ENCODE measurements around the gene LRRC7.

DNA sequence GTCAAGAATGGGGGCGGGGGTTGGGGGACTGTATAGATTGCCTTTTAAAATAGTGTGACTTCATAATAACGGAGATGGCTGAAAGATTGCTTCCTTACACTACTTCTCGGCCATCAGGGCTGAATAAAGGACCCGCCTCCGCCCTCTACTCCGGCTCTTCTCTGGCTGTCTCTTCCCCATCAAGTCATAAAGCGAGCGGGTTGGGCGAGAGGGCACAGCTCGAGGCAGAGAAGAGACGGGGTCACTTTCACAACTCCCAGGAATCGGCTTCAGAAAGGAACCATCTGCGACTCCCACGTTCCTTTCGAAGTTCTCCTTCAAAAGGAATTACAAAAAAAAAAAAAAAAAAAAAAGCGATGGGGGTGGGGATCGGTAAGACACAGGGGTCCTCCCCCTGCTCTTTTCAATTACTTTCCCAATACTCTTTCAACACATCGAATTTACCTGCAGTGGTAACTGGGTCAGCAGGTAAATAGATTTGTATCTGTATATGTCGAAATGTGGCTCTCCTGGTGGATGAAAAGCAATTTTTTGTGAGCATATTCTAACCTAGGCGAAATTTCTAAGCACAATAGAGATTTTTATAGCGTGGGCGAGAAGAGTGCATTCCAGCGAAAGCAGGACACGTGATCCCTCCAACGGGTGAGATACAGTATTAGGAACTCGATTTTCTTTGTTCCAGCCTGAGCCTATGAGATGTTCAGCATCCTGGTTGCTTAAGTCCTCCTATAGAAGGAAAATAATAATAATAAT is 2.0 kb downstream of the LRRC7 start:
- TF ChIP-seq CTCF (conservative IDR thresholded peaks at IDR 0.05; ENCODE audit: low read length) (no peak), EZH2phosphoT487 (IDR thresholded peaks at IDR 0.05; ENCODE audit: borderline replicate concordance) (no peak)
